HG03439 (cell line): Measurements from ENCODE around the gene CACNA1C.

Experiments
- ATAC-seq: cut with Tn5 transposase; IDR thresholded peaks from one replicate; pipeline ENCODE4 v1.9.1; 2021; ENCODE audit warnings: mild to moderate bottlenecking, moderate library complexity; ENCODE audit not compliant: unreplicated experiment

The CACNA1C gene

DNA sequence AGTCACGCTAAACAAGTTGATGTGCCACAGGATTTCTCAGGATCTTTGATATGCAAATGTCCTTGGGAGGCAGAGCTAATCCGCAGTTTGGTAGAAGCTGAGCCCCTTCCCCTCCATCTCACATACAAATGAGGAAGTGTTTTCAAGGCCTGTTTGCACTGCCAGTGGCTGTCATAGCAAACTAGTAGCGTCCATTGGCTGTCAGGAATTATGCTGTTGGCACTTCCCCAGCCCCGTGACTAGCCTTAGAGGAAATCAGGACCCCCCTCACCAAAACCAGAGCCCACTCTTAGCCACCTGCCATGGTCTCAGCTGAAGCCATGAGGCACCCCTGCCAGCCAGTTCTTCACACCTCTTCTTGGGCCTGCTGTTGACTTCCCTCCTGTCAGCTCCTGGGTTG, 253.9 kb downstream of the CACNA1C start:
- no peak for ATAC-seq

DNA sequence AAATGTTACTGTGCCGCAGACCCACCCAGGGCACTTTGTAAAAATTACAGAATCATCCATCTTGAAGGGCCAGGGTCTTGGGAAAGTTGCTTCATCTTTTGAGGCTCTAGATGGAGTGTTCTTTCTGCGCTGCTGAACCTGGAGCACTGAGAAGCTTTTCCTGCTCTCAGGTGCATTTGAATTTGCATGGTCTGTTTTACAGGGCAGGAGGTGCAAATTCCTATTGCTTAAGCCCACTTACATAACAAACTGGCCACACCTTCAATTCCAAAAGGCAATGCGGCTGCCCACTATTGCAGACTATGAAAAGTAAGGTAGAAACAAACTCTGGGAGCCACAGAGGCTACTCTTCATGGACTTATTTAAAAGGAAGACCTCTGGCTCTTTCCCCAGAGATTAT, 254.8 kb downstream of the CACNA1C start:
- no peak for ATAC-seq

DNA sequence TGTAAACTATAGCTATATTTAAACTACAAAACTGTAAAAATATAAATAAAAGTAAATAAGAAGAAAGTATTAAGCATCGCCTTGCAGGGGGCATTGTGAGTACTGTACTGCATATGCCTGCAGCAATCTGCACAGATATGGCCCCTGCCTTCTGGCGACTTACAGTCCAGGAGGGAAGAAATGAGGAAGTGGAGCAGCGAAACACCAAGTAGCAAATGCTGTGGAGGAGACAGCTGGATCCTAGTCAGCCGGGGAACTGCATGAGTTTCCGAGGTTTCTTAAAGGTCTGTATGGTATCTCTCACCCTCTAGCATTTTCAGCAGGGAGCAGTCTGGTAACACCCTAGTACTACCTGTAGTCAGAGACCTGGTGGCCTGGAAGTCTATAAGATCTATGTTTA, 256.9 kb downstream of the CACNA1C start:
- no peak for ATAC-seq

DNA sequence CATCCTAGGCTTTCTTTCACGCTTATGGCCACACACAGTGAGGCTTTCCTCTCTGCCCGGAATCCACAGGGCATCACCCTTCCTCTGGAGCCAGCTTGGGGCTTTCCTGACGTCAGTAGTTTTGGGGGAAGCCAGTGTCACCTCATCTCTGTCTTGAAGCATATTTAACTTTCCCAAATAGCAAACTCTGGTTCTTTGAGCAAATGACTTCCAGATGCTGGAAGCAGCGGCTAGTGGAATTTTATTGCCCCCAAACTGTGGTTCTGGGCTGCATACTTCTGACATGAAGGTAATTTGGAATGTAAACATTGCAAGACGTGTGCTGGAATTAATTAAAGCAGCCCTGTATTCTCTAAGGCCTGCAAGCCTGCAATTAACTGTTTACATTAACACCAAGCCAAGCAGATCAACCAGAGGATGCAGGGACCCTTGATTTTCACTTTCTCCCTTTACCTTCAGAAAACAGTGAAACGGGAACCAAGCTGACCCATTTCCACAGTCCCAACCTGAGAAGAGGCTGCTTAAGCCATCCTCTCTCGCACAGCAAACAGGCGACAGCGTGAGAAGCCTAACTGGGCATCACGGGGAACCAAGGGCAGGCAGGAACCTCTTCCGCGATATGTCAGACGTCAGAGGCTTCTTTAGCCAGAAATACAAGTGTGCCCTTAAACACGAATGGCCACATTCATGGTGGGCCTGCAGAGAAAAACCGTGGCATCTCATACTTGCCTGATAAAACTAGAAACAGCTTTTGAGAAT, 258.4 kb downstream of the CACNA1C start:
- ATAC-seq: no peak

DNA sequence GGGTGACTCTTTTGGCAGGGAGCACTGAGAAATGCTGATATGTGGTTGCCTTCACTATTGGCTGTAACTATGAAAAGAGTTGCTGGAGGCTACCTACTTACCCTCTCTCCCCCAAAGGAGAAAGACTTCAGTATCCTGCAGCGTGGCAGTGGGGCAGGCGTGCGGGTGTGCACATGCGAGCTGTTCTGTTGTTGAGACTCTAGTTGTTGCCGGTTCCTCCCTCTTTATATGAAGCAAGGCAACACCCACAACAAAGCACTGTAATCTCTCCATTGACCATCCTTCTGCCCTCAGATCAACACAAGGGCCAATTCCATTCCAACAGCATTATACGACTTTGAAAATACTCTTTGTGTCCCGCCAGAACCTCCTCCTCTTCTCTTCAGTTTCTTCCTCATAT, 259.4 kb downstream of the CACNA1C start:
- no peak for ATAC-seq

DNA sequence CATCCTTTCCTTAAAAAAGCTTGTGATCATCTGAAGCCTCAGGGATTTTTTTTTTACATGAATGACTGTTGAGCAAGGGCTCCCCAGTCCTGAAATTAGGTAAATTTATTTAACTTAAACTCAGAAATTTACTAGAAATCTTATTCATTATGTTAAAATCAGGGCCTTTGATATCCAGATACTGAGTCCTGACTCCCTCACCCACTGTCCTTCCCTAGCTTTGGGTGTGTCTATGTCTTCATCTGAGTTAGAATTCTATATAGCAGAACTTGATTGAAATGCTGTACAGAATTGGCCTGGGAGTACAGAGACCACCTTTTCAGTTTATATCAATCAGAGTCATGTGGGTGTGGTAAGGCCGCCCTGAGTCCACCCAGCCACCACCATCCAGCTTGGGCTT, 260.0 kb downstream of the CACNA1C start:
- ATAC-seq: no peak

DNA sequence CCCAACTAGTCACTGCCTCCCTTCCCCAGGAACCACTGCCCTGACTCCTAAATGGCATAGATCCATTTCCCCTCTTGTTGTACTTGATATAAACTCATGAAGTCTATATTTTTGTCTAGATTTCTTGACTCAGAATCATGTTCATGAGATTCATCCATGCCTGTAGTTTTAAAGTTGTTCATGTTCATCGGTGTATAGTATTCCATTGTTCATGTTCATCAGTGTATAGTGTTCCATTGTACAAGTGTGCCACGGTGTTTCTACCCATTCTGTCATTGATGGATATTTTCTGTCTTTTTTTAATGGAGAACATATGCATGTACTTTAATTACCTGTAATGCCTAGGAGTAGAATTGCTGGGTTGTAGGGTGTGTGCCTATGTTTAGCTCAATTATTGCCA, 261.7 kb downstream of the CACNA1C start:
- ATAC-seq: no peak

DNA sequence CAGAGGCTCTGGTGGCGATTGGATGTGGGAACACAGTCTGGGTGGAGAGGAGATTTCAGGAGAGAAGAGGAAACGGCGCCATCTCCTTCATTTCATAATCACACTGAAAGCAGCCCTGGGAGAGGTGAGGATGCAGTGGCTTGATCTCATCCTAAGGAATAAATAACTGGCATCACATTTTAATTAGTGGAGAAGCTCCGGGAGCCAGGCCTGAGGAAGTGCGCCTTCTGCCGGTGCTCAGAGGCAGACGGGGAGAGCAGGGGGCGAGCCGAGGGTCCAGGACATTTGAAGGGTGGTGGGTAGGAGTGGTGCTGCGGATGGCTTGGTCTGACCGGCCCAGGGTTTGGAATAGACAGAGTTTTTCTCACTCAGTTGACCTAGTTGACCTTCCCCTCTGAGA, 265.0 kb downstream of the CACNA1C start:
- no peak for ATAC-seq

DNA sequence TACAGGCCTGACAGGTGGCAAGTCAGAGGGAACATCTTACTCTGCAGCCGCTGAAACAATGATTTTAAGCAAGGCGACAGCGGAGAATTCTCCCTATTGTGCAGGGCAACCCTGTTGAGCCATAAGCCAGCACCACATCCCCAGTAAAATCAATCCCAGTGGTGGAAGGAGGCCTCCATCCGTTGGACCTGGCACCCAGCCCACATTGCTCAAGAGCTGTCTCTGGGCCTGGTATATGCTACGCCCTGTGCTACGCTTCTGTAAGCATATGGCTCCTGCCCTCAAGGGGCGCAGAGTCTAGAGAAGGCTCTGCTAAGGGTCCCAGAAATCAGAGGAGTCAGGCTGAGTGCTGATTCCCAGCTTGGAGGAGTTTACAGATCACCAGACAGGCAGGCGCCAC, 265.5 kb downstream of the CACNA1C start:
- ATAC-seq: no peak

DNA sequence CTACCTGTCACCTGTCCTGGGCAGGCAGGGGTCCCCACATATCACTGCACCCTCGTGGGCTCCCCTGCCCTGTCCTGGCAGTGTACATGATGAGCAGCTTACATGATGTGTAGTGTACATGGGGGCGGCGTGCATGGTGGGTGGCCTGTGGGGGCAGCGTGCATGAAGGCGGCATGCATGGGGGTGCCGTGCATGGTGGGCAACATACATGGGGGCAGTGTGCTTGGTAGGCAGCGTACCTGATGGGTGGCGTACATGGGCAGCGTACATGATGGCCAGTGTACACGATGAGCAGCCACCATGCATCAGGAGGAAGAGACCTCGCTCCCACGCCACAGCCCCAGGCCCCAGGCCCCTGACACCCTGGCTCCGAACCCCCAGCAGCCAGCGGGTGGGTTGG, 266.3 kb downstream of the CACNA1C start:
- no peak for ATAC-seq

DNA sequence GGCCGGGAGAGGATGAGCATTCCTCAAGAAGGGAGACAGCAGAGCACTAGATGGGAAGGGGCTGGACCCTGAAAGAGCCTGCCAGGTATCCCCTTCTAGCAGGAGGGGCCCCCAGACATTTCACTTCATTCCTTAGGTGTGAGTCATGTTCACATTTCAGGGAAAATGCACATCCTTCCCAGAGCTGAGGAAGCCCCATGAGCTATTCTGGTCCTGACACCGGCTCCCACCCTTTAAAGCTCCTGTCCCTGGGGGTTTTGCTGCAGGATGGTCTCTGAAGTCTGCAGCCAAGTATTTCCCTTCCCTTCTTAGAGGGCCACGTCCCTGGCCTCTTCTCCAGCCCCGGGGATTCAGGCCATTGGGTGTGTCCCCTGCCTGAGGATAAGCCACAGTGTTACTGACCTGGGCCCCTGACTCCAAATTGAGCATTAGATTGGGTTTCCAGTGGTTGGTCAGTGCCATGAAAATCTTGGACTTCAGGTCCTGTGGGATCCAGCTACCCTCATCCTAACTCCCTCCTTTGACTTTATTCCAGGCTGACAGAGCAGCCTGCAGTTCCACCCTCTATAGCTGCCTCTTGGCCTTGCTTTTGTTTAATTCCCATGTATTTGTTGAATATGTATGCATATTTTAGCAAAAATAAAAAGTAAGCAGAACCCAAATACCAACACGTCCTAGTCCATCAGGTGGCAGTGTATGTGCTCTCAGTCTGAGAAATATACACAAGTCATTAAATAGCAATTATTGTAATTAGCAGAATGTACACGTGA, 267.1 kb downstream of the CACNA1C start:
- no peak for ATAC-seq

DNA sequence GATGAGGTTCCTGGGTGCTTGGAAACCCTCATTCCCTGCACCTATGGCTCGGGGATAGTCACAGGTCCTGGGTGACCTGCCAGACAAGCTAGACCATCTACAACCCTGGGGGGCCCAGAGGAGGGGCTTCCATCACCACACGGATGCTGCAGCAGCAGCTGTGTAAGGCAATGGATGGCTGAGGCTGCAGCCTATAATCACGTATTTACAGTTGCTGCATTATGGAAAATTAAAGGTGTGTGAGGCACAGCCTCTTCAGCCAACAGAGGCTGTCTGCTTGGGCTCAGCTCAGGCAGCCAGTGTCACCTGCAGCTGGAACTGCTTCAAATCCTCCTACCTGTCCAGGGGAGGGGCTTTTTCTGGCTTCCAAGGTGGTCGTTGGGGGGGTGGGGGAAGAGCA, 268.1 kb downstream of the CACNA1C start:
- no peak for ATAC-seq

DNA sequence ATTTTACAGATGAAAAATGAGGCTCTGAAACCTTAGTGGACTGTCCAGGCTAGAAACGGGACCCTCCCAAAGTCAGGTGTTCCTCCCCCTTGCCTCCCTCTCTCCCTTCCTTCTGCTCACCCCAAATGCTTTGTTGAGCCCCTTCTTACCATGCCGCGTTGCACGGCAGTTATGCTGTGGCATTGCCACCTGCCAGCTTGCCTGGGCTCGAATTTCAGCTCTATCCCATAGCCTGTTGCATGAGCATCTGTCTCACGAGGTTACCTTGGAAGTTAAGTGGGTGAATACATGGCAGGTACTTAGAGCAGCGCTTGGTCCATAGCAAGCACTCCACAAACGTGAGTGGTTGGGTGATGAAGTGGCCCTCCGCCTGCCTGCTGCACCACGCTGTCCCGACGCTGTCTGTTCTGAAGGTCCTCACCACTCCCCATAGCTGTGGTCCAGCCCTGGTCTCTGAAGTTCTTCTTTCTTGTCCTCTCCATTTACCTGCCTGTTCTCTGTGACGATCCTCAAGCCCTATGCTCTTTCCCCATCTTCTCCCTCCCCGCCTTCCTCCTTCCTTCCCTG, 269.9 kb downstream of the CACNA1C start:
- ATAC-seq: no peak

DNA sequence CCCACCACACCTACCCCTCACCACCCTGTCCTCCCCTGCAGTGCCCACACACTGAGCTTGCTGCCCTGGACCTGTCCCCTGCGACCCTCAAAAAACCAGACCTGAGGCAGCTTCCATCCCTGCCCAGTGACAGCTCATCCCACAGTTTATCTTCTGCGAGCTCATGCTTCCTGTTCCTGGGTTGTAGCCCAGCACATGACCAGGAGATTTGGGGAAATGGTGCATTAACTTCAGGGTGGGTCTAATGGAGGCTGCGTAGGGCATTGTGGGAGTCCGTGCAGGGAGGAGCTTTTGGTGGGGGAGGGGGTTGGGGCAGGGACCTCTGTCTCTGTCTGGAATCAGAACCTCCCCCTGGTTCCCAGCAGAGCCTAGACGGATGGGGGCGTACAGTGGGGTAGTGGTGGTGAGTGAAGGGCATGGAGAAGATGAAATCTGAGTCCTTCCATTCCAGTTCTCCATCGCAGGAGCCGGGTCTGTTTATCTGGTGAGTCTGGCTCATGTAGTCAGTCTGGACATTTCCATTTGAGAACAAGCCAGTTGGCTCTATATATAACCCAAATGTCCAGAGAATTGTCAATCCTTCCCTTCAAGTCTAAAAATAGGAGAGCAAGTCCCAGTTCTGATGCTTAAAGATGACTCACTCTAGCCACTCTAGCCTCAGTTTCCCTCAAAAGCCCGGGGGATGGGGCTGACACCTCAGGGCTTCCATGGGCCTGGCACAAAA, 270.9 kb downstream of the CACNA1C start:
- no peak for ATAC-seq

DNA sequence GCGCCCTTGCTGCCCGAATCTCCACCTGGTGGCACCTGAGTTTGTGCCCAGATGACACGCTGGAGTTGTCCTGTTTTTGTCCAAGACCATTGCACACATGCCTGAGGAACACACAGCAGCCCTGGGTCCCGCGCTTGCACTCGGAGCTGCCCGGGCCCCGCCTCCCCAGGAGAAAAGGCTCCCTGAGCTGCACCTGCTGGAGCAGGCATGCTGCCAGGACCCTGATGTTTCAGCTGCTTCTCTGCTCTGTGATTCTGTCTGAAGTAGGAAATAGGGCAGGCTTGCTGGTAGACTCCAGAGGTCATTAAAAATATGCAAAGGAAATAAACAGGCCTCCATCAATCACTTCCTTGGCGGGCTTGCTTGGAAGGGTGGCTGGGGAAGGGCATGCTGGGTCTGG, 271.6 kb downstream of the CACNA1C start:
- ATAC-seq: no peak

DNA sequence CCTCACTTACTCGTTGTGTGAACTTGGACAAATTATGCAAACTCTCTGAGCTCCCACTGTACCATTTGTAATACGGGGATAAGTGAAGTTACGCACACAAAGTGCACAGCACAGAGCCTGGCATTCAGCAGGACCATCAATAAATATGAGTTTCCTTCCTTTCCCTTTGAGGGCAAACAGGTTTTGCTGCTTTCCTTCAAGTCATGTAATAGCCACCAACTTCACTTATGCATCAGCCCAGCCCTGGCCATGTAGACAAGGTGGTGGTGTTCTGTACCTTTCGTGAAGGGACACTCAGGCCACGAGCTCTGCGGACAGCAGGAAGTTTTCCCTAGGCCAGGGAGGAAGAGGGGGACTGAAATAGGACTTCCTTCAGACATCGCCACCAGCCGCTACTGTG, 272.7 kb downstream of the CACNA1C start:
- ATAC-seq: no peak

DNA sequence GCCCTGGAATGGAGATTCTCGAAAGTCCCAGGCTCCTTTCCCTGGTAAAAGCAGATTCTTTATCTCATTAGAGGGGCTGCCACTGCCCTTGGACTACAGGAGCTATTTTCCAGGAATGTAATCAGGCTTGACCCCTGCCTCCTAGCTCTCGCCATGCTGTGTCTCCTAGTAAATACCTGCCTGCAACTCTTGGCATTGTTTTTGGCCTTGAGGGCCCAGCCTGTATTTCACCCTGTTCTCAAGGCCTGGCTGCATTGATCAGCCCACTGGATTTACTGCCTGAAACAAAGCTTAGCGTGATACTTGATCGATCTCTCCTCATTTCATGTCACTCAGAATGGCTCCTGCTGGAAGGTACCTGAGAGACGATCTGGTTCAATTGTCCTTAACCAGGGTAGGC, 273.7 kb downstream of the CACNA1C start:
- ATAC-seq: no peak

DNA sequence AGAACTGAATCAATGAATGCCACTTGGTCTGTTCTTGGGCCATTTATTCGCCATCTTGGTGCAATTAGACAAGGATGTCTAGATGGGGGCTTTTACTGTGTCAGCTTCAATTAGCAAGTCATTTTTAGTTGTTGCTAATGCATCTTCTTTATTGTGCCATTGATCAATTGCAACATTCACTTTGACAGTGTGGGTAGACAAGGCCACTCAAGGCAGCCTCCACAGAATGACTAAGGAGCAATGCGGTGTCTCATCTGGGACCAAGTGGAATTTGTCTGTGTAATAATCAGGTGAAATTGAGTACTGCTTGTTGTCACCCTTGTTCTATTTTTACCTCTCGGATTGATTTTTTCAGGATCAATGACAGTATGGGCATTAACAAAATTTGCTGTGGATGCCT, 275.9 kb downstream of the CACNA1C start:
- no peak for ATAC-seq

DNA sequence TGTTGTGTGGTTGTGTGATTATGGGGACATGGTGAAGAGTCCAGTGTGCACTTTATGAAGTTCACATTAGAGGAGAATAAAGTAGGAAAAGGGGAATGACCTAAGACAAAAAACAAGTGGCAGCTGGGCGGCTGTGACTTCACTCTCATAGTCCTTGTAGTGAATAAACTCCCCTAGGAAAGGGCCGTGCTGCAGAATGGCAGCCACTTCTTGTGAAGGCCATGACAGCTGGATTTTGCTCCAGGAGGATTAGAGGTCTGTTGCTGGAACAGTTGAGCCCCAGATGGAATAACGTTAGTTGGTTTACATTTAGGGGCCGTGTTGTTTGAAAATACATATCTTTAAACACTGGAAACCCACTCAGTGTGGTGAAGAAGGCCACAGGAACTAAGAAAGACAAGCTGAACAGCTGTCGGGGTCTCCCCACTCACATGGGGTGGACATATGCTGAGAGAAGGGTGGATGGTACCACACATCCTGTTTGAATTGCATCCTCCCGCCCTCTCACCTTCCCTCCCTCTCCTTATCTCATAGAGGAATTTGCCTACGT, 276.9 kb downstream of the CACNA1C start:
- ATAC-seq: no peak

DNA sequence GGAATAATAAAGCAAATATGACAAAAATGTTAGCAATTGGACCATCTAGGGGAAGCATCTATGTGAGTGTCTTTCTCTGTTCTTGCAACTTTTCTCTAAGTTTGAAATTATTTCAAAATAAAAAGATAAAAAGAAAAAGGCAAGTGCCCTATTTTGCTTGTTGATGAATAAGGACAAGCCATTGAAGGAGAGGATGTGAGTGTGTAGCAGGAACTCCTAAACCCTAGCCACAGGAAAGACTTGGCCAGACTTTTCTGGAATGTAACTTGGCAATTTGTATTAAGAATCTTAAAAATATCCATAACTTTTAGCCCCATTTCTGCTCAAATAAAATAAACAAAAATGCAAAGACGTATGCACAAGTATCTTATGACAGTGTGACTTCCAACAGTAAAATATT, 279.4 kb downstream of the CACNA1C start:
- no peak for ATAC-seq

DNA sequence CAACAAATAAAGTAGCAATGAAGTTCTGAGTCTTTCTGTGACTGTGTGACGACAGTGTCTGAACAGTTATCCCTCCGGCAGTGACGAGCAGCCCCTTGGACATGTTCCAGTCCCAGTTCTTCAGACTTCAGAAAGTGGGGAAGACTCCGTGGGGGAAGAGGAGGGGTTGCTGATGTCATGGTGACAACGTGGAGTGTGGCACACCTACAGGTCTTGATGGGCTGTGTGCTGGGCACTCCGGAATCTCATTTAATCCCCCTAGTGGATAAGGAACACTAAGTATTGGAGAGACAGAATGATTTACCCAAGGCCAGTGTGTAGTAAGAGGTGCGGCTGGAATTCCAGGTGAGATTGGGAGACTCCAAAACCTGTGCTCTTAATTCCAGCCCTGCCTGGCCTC, 280.2 kb downstream of the CACNA1C start:
- ATAC-seq: no peak
